ENCODE data around the gene FSIP1. TPM values are rescaled to one million over a fixed set of nuclear protein-coding genes. Genes with fewer than 3 reads are reported as not detected.
A peak's percentile ranks its signal among the peaks of the same experiment; 100 is the strongest.

The FSIP1 gene
- total and polyA plus RNA-seq, 12 donors: 0.15 to 4.4 (median 0.89) TPM

- Histone ChIP-seq H3K36me3 (no peaks in the 10 kb centered on the region), H3K27me3 (no peaks in the 10 kb centered on the region), H3K9me3 (no peaks in the 10 kb centered on the region), H3K4me1 (peaks cover 0 to 22% (median 9%) of the 10 kb centered on the region in 9 donors), H3K27ac (peak overlapping the region in 5 of 10 donors; percentile 11 to 33 (median 24)), H3K4me3 (no peak overlapping the region)
- intact Hi-C loops (cut with DNase I): loop anchor here in 1 of 10 donors (1.0 kb wide), 1 partner anchor 10 kb away; no protein-coding TSS in a partner anchor
- DNase-seq (no peak), ATAC-seq (peak; percentile 46 to 88 (median 64))
- TF ChIP-seq CTCF (IDR thresholded peaks at IDR 0.05): no peak
- 48 to 57% methylated on average over 6 of the region's 6 CpGs for WGBS, 2 donors
These were observed 132.9 kb downstream of the FSIP1 start for GRCh38 chr15:39649757-39650156.

GRCh38 chr15:39646425-39646824 is 136.2 kb downstream of the FSIP1 start:
- DNase-seq (no peak), ATAC-seq (no peak)
- H3K27me3 ChIP-seq: no peaks in the 10 kb centered on the region
- 91 to 99% methylated on average over 5 of the region's 5 CpGs for whole genome bisulfite sequencing, 2 donors
- intact Hi-C loops (cut with DNase I): no loop called here
- H3K4me1 ChIP-seq: peaks cover 0 to 37% (median 14%) of the 10 kb centered on the region in 9 donors
- H3K9me3 ChIP-seq: no peaks in the 10 kb centered on the region
- H3K4me3 ChIP-seq: no peak overlapping the region
- H3K27ac ChIP-seq: no peak overlapping the region
- TF ChIP-seq CTCF (IDR thresholded peaks at IDR 0.05): no peak
- H3K36me3 ChIP-seq: no peaks in the 10 kb centered on the region

- WGBS, 2 donors: 92 to 94% methylated on average over 2 of the region's 2 CpGs
- Histone ChIP-seq H3K4me3 (no peak overlapping the region), H3K27ac (peak overlapping the region in 1 of 10 donors; percentile 77), H3K9me3 (no peaks in the 10 kb centered on the region), H3K27me3 (no peaks in the 10 kb centered on the region), H3K4me1 (peaks cover 0 to 37% (median 14%) of the 10 kb centered on the region in 9 donors), H3K36me3 (no peaks in the 10 kb centered on the region)
- TF ChIP-seq CTCF (IDR thresholded peaks at IDR 0.05): no peak
- ATAC-seq (peak in 4 of 8 donors; percentile 4 to 55 (median 18)), DNase-seq (no peak)
- intact Hi-C loops (cut with DNase I): no loop called here
These were observed 136.7 kb downstream of the FSIP1 start for GRCh38 chr15:39645976-39646257.

- no peaks in the 10 kb centered on the region for H3K36me3 ChIP-seq
- H3K27ac ChIP-seq: peak overlapping the region in 8 of 10 donors; percentile 4 to 77 (median 42)
- H3K9me3 ChIP-seq: no peaks in the 10 kb centered on the region
- peak in 1 of 2 donors; percentile 33 for DNase-seq
- WGBS, 2 donors: 73 to 82% methylated on average over 20 of the region's 20 CpGs
- no peaks in the 10 kb centered on the region for H3K27me3 ChIP-seq
- H3K4me3 ChIP-seq: no peak overlapping the region
- no peak for TF ChIP-seq CTCF (IDR thresholded peaks at IDR 0.05)
- peak; percentile 46 to 86 (median 72) for ATAC-seq
- peaks cover 0 to 37% (median 14%) of the 10 kb centered on the region in 9 donors for H3K4me1 ChIP-seq
- intact Hi-C loops (cut with DNase I): no loop called here
These were observed 137.3 kb downstream of the FSIP1 start for GRCh38 chr15:39645138-39645975.

All from heart right ventricle (tissue), 16 donors.